HG02588 (cell line): ENCODE results near the gene MACROH2A2.
"Not testable (repeated sequence)": the region's sequence is repeated elsewhere in the genome, so short reads cannot be mapped to it uniquely, and the experiment has no call there.

Source experiments
- ATAC-seq: cut with Tn5 transposase; IDR thresholded peaks from one replicate; pipeline ENCODE4 v1.9.1; 2021; ENCODE audit warnings: mild to moderate bottlenecking, moderate library complexity; ENCODE audit not compliant: unreplicated experiment

The MACROH2A2 gene

DNA sequence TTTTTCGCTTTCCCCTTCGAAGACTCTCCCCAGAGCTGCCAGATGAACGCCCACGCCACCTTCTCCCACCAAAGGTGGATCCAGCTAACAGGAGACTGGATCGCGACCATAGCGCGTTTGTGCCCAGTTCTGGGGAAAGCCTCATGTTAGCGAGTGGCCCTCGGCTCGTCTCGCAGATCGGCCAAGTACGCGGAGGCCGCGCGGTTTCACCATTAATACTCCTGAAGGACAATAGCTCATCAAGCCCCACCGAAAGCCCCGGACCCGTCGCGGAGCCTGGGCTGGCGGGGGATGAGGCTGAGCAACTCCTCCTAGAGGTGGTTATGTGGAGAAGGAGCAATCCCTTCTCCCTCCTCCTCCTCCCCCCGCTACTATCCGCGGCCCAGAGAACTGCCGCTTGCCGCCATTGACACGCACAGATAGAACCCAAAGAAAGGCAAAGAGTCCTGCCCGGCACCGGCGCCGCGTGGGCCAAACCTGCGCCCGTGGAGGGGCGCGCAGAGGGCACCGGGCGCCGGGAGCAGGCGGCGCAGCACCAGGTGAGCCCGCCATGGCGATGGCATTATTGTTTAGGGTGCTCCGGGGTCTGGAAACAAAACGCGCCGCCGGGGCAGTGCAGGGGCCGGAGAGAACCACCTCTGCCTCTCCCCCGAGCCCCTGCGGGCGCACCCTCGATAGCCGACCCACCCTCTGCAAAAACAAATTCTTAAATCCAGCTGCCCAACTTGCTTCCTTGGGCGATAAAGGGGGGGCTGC lies at the start of gene MACROH2A2:
TSS of gene MACROH2A2 (plus strand) at position 385 of the 756 bp plus-strand sequence. CDS start 22,813 bp downstream, outside the sequence.
- ATAC-seq = no peak

DNA sequence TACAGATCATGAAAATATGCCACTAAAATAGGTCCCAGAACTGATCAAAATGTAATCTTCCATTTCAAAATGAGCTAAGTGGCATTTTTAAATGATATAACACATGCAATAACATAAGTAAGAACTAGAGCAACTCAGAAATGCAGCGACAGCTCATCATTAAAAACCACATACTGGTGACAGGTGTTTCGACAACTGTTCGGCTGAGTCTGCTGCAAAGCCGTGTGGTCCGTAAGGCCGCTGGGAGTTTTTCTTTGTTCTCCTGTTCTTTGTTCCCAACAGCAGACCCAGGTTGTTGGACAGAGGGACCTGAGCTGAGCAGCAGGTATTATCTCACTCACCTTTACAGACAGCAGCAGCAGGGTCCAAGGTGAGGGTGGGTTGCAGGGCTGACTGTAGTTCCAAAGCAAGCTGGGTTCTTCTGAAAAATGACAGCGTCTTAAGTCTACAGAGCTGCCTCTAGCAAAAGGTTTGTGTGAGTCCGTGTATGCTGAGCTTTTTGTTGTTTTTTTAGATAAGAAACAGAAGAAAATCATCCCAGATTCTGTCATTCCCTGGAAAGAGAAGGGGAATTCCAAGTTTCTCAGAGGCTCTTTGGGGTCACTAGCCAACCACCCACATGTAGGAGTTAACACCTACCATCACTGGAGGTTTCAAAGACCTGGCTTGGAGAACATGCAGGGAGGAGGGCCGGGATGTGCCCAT lies 45.4 kb upstream of the MACROH2A2 start:
- ATAC-seq = no peak

DNA sequence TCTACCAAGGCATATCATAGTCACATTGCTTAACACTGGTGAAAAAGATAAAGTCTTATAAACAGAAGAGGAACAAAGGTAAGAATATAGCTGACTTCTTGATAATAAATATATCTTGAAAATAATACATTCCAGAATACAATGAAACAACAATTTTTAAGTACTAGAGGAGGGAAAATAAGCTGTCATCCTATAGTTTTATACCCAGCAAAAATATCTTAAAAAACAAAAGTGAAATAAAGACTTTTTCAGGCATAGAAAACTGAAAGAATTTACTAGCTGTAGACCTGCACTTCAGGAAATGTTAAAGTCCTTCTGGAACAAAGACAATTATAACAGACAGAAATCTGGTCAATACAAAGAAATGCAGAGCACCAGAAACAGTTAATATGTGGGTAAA lies 21.4 kb upstream of the MACROH2A2 start:
- no peak for ATAC-seq

DNA sequence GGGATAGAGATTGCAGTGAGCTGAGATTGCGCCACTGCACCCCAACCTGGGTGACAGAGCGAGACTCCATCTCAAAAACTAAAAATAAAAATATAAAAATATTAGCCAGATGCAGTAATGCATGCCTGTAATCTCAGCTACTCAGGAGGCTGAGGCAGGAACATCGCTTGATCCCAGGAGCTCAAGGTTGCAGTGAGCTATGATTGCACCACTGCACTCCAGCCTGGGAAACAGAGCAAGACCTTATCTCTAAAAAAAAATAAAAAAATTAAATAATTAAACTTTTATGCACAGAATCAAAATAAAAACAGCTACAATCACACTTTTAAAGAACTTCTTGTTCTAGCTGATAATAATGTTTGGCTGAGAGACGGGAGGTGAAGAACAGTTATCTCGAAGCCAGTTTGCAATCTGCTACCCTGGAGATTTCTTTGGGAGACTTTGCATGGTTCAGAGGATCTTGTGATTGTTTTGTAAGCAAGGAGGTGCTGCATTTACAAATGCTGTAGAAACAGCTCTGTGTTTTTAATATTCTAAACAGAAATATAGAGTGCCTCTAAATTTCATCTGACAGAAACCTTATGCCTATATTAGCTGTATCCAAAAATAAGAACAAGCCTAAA lies 19.9 kb upstream of the MACROH2A2 start:
- no peak for ATAC-seq

DNA sequence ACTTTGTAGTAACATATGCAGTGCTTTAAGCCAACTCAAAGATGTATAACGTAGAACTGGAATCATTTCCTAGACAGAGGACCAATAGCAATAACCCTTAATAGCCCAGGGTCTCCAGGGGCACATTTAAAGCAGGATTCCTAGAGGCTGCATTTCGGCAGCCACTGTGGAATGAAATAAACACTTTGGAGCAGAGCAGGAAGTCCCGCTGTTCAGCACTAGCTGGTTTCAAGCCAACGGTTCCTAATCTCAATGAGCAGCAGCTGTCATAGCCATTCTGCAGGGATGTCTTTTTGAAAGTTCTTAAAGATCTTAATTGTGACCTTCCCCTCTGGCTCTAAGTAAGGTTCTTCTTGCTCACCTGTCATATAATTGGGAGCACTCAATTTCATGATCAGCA lies 18.4 kb upstream of the MACROH2A2 start:
- no peak for ATAC-seq

DNA sequence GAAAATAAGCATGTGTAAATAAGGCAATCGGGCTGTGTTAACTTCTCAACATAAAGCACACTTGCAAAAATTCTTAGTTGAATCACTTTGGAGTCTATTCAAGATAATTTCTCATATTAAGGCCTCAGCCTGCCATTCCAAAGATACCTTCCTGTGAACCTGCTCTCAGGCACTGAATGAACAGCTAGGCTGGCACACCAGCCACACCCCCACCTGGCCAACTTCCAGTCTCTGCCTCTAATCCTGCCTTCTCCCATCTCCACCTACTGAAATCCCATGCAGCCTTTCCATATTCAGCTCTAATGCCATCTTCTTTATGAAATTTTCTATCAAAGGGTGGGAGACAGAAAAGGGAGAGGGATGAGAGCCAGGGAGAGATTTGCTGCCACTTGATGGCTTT lies 17.1 kb upstream of the MACROH2A2 start:
- no peak for ATAC-seq

DNA sequence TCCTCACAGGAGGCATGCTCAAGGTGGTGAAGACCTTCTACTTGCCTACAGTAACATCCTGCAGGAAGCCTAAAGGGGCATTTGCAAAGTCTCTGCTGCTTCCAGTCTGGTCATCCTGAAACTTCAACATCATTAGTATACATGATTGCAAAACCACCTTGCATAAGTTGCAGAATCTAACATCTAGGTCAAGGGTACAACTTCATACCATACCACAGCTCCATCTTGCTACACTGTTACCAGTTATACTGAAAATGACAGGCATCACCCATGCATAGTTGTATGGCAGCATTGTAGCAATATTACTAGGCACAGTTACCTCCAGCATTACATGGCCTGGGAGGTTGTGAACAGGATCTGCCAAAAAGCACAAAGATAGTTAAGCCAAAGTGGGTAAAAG lies 13.7 kb upstream of the MACROH2A2 start:
- ATAC-seq = no peak

DNA sequence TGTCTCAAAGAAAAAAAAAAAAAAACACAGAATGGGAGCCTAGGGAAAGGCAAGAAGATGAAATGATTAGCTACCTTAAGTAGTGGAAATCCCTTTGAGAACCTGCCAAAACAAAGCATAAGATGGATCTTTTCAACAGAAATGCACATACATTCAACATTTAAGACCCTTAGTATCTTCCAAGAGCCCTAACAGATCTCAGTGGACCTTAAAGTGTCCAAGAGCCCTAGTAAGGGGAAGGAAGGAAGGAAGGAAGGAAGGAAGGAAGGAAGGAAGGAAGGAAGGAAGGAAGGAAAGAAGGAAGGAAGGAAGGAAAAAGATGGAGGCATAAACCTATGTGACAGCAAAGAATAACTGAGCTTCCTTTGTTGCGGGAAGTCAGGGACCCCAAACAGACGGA lies 11.6 kb upstream of the MACROH2A2 start:
- no peak for ATAC-seq

DNA sequence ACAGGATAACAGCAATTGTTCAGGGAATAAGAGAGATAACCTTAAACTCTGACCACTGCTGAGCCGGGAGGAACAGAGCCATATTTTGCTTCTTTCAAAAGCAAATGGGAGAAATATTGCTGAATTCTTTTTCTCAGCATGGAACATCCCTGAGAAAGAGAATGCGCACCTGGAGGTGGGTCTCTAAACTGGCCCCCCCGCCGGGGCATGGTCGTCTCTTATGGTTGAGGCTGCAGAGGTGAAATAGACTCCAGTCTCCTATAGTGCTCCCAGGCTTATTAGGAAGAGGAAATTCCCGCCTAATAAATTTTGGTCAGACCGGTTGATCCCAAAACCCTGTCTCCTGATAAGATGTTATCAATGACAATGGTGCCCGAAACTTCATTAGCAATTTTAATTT lies 10.9 kb upstream of the MACROH2A2 start:
- ATAC-seq = not testable (repeated sequence)

DNA sequence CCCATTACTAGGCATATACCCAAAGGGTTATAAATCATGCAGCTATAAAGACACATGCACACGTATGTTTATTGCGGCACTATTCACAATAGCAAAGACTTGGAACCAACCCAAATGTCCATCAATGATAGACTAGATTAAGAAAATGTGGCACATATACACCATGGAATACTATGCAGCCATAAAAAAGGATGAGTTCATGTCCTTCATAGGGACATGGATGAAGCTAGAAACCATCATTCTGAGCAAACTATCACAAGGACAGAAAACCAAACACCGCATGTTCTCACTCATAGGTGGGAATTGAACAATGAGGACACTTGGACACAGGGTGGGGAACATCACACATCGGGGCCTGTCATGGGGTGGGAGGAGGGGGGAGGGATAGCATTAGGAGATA lies 5.6 kb upstream of the MACROH2A2 start:
- not testable (repeated sequence) for ATAC-seq

DNA sequence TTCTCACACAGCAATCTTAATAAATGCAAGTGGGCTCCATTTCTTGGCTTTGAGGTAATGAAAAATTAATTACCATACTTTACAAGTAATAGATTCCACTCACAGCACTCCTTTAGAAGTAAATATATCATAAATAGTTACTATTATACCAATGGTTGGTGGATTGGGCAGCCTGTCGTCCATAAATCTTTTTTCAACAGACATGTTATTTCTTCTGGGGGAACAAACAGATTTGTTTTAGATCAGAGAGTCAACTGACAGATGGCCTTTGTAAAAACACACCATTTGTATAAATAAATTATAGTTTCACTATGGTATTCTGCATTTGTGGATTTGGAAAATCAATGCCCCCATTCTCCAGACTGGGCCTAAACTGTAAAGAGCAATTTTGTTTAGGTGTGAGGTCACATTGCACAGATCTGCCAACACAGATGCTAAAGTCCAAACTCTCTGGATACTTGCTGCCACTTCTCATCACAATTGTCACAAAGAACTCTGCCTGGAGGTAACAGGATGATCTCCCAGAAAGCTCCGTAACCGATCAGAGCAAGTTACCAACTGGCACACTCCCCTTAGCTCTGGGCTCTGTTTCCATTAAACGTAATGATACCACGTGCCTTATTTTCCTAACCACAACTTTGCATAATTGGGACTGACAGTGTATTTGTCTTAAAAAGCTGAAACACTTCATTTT lies 4.5 kb upstream of the MACROH2A2 start:
- no peak for ATAC-seq

DNA sequence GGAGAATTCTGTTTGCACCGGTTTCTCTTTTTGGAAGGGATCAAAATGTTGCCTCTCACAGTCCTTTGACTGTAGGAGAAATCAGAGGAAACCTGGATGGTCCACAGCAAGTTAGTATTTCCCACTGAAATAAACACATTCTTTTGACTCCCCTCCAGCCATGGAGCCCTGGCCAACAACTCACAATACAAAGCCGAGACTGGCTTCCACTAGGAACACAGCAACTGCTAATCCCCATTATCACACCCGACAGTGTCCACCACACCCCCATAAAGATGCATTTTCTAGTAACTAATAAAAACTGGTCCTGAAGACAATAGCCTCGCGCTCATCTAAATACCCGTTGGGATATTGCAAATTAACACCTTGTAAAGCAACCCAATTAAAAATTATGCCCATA lies 798 bp upstream of the MACROH2A2 start:
- no peak for ATAC-seq

DNA sequence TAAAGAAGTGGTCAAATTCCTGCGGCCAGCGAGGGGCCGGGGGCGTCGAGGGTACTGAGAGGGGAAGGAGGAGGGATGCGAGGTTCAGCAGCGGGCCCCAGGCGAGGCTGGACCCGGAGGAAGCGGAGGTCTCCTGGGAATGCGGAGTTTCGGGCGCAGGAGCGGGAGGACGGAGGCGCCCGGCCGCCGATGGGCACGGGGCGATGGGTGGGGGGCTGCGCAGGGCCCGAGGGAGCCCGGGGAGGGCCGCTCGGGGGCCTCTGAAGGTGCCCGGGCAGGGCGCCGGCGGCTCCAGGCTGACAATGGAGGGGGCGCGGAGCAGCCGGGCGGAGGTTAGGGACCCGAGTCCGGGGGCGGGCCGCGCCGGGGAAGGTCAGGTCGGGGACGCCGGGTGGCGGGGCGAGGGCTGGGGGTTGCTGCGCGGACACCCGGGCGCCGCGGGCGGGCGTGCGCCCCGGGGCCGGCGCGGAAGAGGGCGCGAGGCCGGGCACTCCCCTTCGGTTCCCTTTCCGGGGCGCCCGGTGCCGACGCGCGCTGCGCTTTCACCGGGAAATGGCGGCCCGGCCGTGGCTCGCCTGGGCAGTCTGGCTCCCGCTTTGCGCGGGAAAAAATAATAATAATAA lies 683 bp downstream of the MACROH2A2 start:
- ATAC-seq = no peak

DNA sequence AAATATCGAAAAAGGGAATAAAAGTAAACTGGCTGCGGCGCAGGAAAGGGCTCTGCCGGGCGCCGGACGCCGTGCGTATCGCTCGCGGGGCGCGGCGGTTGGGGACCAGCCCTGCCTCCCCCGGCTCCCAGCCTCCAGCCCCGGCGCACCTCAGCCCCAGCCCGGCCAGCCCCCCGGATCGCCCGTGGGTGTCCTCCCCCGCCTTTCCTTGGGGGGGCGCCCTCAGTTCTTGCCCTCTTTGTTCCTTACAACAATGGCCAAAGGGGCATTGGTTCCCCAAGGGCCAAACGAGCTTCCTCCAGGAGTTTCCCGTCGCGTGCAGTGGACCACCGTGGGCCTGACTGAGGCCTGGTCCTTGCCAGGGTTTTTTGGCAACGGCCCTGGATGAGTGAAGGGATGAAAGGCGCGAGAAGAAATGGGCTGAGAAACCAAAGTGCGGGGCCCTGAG lies 1.2 kb downstream of the MACROH2A2 start:
- ATAC-seq = no peak

DNA sequence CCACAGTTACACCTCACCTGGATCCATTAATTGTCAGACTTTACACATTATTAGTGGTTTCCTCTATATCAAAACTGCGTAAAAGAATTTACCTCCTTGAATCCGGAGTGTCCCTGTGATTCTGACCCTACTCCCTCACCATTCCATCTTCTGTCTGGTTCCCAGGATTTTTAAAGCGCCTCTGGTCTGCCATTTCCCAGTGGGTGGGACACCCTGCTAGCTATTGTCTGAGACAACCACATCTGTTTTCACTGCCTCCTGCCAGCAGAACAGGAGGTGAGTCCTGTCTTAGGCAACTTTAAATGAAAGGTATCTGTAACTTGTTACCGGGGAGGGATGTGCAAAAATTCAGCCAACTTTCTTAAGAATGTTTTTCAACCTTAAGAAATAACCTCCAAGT lies 2.3 kb downstream of the MACROH2A2 start:
- no peak for ATAC-seq

DNA sequence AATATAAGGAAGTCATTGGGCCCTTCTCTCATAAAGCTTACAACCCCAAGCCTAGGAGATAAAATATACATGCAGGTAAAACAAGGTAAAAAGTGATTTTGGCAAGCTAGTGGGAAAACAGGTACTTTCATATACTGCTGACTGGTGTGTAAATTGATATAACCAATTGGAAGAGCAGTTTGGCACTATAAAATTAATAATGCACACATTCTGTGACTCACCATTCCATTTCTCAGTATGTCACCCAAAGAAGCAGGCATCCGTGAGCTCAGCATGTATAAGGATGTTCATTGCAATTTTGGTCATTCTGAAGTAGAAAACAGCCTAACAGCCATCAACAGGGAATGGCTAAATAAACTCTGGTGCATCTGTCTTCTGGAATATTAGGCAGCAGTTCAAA lies 2.9 kb downstream of the MACROH2A2 start:
- ATAC-seq = no peak

DNA sequence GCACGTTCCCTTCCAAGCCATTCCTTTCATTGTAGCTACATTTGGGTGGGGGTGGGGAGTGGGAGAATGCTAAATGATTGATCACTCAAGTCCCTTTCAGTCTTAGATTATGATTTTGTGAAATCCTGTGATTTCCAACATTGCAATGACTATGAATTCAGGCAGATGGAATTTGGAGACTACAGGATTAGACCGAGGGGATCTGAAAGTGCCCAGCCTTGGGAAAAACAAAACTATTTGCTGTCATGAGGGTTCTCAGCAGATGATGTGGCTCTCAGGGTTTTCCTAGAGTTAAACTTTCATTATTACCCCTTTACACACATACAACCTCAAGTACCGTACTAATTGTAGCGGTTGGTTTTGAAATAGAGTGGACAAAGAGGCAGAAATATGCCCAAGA lies 4.7 kb downstream of the MACROH2A2 start:
- no peak for ATAC-seq

DNA sequence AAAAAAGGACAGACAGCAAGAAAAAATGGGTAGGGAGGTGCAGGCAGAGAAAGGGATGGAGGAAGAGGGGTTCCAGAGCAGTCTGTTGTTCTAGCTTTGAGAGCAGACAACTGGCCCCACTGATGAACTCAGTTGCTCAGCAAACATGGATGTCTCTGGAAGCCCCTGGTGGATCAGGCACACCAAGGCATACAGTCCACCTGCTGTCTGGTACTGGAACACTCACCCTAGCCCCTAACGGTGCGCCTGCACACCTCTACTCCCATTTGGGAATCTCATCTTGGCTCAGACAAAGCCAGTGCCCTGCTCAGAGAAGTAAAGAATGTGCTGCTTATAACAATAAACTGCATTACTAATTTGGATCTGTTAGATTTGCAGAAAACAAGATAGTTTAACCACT lies 7.7 kb downstream of the MACROH2A2 start:
- no peak for ATAC-seq

DNA sequence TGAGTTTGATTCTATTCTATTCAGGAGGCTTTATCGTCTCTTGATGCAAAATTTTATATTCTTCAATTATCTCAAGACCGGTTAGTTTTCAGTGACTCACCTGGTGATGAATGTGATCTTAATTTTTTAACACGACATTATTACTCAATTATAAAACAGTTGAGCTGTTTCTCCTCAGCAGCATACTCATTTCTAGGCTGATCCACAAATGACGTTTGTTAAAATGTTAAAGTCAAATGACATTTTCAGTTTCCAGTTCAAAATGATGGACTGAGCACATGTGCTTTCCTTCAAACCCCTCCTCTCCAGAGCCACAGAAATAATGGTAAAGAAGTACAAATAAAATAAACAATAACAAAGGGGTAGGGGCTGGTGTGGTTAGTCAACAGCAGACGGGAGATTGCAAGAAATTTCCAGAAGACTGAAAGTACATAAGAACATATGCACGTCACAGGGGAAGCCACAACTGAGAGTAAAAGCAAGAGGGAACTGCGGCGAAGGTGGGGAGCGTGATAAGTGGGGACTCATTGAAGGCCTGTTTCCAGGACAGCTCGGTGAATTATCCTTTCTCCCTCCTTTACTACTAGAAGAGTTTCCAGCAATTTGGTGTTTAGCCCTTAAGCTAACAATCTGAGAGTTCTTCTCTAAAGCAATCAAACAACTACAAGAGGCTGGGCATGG lies 10.9 kb downstream of the MACROH2A2 start:
- no peak for ATAC-seq

DNA sequence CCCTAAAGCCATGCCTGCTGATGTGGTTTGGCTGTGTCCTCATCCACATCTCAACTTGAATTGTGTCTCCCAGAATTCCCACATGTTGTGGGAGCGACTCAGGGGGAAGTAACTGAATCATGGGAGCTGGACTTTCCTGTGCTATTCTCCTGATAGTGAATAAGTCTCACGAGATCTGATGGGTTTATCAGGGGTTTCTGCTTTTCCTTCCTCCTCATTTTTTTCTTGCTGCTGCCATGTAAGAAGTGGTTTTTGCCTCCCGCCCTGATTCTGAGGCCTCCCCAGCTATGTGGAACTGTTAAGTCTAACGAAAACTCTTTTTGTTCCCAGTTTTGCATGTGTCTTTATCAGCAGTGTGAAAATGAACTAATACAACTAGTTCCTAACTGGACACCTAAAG lies 11.8 kb downstream of the MACROH2A2 start:
- ATAC-seq = no peak
